HG03565 (cell line): ENCODE results near the gene MELTF.
A peak's percentile ranks its signal among the peaks of the same experiment; 100 is the strongest.

ENCODE experiments used
- ATAC-seq: cut with Tn5 transposase; IDR thresholded peaks from one replicate; pipeline ENCODE4 v1.9.1; 2021; ENCODE audit warnings: mild to moderate bottlenecking, moderate library complexity; ENCODE audit not compliant: unreplicated experiment

Gene MELTF

GRCh38 chr3:196995027-196995426, 34.6 kb downstream of the MELTF start:
- ATAC-seq: no peak

DNA sequence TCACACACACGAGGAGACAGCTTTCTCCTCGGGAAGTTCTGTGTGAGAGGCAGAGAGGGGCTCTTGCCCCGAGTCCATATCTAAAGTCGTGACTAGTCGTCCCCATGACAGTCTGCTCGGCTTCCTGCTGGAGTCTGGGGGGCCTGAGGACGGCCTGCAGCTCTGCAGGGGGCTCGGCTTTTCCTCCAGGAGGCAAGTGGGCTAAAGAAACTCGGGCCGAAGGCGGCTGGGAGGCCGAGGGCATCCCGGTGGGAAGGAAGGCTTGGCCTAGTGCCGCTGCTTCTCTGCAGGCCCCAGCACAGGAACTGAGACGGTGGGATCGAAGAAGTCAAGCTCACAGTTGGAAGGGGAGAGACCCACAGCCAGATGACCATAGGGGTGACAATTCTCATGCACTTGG, 35.6 kb downstream of the MELTF start:
- no peak for ATAC-seq

GRCh38 chr3:196992461-196993065, 37.1 kb downstream of the MELTF start:
- ATAC-seq: no peak

- ATAC-seq: no peak
These were observed 37.8 kb downstream of the MELTF start for GRCh38 chr3:196991581-196992460.

DNA sequence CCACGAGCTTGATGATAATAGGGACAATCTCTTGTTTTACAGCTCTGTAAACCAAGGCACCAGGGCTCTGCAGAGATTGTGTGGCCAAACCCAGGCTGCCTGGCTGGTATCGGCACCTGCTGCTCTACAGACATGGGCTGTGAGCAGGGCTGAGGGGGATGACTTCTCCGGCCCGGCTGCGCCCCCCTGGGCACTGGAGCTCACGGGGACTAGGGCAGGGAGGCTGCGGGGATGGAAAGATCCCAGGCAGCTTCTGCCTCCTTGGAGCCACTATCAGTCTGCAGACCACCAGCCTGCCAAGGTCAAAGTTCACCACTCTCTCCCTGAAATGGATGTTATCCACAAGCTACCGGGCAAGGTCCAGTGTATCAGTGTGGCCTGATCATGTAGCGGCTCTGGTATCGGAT, 39.0 kb downstream of the MELTF start:
- ATAC-seq: no peak

- no peak for ATAC-seq
These were observed 39.8 kb downstream of the MELTF start for GRCh38 chr3:196989721-196990262.

GRCh38 chr3:196988241-196989029, 41.2 kb downstream of the MELTF start:
- no peak for ATAC-seq

DNA sequence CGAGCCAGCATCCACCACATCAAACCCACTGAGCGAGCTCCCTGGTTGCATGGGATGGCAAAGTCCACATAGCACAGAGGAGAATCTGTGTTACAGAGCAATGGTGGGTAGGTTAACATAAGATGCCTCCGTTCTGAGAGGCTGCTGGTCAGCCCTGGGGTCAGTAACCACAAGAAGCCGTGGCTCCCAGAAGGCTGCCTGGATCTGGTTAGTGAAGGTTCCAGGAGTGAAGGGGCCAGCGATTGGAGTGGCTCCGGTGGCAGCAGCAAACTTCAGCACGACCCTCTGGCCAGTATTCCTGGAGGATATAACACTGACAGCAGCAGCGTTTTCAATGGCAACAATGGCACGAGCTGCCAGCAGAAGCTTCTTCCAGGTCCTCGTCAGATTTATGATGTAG, 42.6 kb downstream of the MELTF start:
- no peak for ATAC-seq

DNA sequence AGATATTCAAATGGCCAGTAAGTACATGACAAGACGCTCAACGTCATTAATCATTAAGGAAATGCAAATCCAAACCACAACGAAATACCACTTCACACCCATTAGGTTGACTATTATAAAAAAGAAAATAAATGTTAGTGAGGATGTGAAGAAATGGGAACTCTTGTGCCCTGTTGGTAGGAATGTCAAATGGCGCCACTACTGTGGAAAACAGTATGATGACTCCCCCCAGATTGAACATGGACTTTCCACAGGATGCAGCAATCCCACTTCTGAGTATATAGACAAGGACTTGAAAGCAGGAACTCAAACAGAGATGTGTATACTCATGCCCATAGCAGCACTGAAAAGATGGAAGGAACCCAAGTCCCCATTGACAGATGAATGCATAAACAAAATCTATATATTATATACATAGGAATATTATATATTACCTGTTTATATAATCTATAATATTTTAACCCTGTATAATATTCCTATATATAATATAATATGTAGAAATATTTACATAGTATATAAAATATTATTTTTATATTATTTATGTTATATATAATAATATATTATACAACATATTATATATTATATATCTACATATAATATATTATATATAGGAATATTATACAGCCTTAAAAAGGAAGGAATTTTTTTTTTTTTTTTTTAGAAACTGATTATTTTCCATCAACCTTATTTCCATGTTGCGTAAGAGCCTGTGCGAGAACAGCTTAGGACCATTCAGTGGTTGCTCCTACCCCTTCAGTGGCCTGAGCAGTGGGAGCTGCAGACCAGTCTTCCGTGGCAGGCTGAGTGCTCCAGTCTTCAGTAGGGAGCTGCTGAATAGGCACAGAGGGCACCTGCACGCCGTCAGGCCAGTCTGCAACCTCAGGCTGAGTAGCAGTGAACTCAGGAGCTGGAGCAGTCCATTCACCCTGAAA, 43.4 kb downstream of the MELTF start:
- ATAC-seq: no peak

GRCh38 chr3:196985298-196985697, 44.3 kb downstream of the MELTF start:
- no peak for ATAC-seq

DNA sequence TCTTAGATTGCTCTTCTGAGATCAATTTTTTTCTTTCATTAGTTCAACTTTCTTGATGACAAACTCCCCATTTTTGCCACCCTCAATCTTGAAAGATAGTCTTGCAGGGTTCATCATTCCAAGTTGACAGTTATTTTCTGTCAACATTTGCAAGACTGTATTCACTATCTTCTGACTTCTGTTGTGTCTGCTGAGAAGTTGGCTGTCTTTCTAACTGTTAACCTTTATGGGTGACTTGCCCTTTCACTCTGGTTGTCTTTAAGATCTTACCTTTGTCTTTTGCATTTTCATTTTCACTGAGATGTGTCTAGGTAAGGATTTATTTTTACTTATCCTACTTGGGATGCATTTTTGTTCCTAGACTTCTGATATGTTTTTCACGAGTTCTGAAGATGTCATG, 46.4 kb downstream of the MELTF start:
- no peak for ATAC-seq

DNA sequence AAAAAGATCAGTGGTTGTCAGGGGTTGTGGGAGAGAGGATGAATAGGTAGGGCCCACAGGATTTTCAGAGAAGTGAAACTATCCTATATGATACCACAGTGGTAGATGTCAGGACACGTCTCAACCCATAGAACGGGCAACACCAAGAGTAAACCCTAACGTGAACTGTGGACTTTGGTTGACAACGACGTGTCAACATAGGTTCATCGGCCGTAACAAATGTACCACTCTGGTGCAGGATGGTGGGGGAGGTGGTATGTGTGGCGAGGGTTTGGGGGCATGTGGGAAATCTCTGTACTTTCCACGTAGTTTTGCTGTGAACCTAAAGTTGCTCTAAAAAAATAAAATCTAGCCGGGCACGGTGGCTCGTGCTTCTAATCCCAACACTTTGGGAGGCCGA, 48.0 kb downstream of the MELTF start:
- no peak for ATAC-seq

DNA sequence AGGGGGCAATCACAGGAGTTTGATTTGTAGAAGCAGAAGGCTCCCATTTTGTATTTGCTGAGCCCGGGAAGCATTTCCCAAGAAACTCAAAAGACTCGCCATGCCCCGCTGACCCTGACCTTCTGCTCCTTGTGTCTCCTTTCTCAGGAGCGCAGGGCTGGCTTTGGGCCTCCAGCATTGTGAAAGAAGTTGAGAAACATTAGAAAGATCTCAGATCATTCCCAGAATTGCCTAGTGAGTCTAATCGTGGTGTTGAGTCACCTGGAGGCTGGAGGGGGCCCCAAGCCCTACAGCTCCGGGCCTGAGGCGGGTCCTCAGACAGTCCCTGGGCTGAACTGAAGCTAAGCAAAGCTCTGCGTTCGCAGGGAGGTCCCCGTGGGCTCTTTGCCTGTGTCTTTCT, 50.1 kb downstream of the MELTF start:
- no peak for ATAC-seq

DNA sequence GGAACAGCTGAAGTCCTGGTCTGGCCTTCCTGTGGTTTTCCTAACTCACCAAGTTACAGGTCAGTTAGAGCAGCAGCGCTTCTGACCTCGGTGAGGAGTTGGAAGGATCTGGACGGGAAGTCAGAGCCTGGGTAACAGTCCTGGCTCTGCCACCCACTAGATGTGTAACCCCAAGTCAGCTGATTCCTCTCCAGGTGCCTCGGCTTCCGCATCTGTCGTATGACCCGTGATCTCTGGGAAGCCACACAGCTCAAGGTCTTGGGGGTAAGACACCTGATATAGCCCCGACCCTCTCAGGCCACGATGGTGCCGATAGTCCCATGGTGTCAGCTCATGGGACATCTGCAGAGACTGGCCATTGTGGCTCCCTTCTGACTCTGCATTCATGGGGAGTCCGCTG, 52.7 kb downstream of the MELTF start:
- no peak for ATAC-seq

DNA sequence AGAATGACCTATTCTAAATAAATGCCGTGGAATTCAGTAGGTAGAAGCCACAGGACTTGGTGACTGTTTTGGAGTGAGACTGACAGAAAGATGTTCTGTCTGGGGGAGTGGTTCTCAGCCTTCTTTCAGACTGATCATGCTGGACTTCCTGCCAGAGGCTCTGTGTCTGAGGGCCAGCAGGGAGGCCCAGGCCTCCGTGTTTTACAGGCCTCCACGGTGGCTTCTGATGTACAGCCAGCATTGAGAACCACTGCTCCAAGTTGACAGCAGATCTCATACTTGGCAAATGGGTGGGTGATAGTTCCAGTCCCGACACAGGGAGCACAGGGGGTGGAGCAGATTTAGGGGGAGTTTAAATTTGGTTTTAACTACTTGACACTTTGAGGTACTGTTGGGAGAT, 54.3 kb downstream of the MELTF start:
- ATAC-seq: no peak

GRCh38 chr3:196974661-196975060, 55.0 kb downstream of the MELTF start:
- no peak for ATAC-seq

DNA sequence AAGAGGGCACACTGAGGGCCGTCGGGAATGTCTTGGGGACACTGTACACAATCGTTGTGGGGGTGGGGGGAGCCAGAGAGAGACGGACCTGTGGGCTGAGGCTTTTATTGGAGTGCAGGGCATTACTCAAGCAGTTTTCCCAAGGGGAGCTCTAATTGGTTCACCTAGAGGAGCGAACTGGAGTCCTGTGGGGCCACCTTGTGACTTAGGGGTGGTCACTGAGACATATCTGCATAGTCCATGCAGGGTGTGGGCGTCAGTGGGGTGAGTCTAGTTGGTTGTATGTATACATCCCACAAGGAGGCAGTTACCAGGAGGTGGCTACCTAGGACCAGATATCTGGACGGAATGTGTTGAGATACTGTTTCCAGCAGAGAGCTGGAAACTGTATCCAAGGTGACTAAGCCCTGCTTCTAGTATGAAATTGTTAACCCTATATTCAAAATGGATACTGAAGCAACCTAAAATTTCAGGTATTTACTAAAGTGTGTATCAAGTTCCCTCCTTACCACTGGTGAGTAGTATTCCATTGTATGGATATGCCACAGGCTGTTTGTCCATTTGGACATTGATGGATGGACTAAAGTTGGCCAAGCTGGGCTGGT, 58.4 kb downstream of the MELTF start:
- ATAC-seq: no peak

GRCh38 chr3:196970547-196971093, 59.0 kb downstream of the MELTF start:
- ATAC-seq: no peak

- peak; percentile 36 for ATAC-seq
These were observed 59.7 kb downstream of the MELTF start for GRCh38 chr3:196969660-196970546.
